Choroid plexus epithelial cell (primary cell): ENCODE measurements around the gene IRX5.

Experiments used
- DNase-seq: peaks from one replicate; pipeline ENCODE4 v3.0.0-alpha.2; 2010; ENCODE audit warnings: low read depth
- H3K4me3 ChIP-seq: 2 replicates; pipeline ENCODE4 v1.5.1; 2011; ENCODE audit warnings: low read depth, mild to moderate bottlenecking, control low read depth, low read length, moderate library complexity
- CTCF ChIP-seq: conservative IDR thresholded peaks from 2 replicates; pipeline ENCODE4 v1.5.1; 2011; ENCODE audit warnings: low read depth, mild to moderate bottlenecking, control low read depth, inconsistent platforms, low read length, moderate library complexity

Gene IRX5

GRCh38 chr16:54923988-54924387 lies 6.7 kb upstream of the IRX5 start:
- no peak overlapping the region for H3K4me3 ChIP-seq
- DNase-seq = no peak
- no peak for TF ChIP-seq CTCF

GRCh38 chr16:54926166-54926838 lies 4.4 kb upstream of the IRX5 start:
- no peak for TF ChIP-seq CTCF
- DNase-seq = peak; percentile 58
- H3K4me3 ChIP-seq = no peak overlapping the region

GRCh38 chr16:54927125-54928015 lies 3.3 kb upstream of the IRX5 start:
- H3K4me3 ChIP-seq = peak overlapping the region; percentile 68
- TF ChIP-seq CTCF = no peak
- no peak for DNase-seq

GRCh38 chr16:54928016-54928356 lies 2.7 kb upstream of the IRX5 start:
- DNase-seq = peak; percentile 51
- H3K4me3 ChIP-seq = peak overlapping the region; percentile 68
- TF ChIP-seq CTCF = no peak

- H3K4me3 ChIP-seq = peak overlapping the region; percentile 68
- no peak for DNase-seq
- no peak for TF ChIP-seq CTCF
Observed at GRCh38 chr16:54928411-54929089, 2.1 kb upstream of the IRX5 start.

GRCh38 chr16:54929090-54930004 lies 1.3 kb upstream of the IRX5 start:
- DNase-seq = peak; percentile 99
- peak; percentile 30 for TF ChIP-seq CTCF
- peak overlapping the region; percentile 68 for H3K4me3 ChIP-seq
